ENCODE measurements around the gene MICAL2.

The MICAL2 gene, protein sequence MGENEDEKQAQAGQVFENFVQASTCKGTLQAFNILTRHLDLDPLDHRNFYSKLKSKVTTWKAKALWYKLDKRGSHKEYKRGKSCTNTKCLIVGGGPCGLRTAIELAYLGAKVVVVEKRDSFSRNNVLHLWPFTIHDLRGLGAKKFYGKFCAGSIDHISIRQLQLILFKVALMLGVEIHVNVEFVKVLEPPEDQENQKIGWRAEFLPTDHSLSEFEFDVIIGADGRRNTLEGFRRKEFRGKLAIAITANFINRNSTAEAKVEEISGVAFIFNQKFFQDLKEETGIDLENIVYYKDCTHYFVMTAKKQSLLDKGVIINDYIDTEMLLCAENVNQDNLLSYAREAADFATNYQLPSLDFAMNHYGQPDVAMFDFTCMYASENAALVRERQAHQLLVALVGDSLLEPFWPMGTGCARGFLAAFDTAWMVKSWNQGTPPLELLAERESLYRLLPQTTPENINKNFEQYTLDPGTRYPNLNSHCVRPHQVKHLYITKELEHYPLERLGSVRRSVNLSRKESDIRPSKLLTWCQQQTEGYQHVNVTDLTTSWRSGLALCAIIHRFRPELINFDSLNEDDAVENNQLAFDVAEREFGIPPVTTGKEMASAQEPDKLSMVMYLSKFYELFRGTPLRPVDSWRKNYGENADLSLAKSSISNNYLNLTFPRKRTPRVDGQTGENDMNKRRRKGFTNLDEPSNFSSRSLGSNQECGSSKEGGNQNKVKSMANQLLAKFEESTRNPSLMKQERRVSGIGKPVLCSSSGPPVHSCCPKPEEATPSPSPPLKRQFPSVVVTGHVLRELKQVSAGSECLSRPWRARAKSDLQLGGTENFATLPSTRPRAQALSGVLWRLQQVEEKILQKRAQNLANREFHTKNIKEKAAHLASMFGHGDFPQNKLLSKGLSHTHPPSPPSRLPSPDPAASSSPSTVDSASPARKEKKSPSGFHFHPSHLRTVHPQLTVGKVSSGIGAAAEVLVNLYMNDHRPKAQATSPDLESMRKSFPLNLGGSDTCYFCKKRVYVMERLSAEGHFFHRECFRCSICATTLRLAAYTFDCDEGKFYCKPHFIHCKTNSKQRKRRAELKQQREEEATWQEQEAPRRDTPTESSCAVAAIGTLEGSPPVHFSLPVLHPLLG

GRCh38 chr11:12110201-12110713, at the start of gene MICAL2:
Gene MICAL2 (plus strand): TSS chr11:12110590. CDS start chr11:12162156, 51,566 bp downstream.
- peak; percentile 77 for DNase-seq

DNA sequence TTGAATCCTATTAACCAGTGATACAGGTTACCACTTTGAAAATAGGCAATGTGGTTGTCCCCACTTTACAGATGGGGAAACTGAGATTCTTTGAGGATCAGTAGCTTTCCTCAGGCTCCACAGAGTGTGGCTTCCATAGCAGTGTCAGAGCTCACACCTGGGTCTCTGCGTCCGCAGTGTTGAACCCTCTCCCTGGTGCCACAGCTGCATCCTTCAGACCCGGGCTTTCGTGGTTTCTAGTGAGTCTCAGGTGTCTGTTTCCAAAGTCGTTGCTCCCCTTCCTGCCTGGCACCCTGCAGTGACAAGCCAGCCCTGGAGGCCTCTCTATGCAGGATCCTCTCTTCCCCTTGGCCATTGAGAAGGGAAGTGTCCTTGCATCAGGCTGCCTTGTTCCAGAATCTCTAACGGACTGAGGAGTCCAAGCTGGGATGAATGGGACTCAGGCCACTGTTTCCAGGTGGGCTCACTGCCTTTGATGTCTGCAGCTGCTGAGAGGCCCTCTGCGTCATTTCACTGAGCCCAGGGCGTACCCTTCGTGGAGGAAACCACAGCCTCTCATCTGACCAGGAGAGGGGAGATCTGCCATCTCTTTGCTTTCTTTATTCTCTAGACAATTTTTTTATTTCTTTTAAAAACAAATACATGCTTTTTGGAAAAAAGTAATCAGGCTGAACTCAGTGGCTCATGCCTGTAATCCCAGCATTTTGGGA, 48.4 kb upstream of the MICAL2 start:
- DNase-seq = no peak

DNA sequence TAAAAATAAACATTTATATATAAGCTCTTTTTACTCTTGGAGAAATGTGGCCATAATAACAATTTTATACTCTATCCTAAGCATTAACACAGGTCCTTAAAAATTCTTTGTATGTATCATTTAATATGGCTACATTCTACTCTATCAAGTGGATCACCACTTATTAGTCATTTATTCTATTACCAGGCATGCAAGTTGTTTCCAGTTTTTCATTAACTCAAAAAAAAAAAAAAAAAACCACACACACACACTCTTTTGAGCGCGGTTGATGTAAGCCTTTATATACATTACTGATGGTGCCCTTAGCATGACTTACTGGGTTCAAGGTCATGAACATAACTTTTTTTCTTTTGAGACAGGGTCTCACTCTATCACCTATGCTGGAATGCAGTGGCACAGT, 47.1 kb upstream of the MICAL2 start:
- DNase-seq = no peak

DNA sequence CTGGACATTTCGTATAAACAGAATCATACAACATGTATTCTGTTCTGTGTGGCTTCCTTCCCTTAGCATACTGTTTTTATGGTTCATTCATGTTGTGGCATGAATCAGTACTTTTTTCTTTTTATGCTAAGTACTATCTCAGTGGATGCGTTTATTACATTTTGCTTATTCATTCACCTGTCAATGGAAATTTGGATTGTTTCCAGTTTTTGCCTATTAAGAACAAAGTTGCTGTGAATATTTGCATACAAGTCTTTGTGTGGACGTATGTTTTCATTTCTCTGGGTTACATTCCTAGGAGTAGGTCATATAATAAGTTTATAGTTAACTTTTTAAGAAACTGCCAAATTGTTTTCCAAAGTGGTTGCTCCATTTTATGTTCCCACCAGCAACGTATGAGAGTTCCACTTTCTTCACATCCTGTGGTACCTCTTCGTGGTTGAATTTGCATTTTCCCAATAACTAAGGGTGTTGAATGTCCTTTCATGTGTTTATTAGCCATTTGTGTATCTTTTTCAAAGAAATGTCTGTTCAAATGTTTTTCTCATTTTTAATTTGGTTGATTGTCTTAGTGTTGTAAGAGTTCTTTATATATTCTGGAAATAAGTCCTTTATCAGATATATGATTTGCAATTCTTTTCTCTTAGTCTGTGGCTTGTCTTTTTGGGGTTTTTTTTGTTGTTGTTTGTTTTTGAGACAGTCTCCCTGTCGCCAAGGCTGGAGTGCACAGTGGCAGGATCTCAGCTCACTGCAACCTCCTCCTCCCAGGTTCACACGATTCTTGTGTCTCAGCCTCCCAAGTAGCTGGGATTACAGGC, 46.0 kb upstream of the MICAL2 start:
- no peak for DNase-seq

DNA sequence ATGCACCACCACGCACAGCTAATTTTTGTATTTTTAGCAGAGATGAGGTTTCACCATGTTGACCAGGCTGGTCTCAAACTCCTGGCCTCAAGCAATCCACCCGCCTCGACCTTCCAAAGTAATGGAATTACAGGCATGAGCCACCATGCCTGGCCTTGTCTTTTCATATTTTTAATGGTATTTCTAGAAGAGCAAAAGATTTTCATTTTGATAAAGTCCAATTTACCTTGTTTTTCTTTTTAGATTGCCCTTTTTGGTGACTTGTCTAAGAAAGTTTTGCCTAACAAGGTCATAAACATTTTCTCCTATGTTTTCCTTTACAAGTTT, 45.5 kb upstream of the MICAL2 start:
- DNase-seq = no peak

- DNase-seq = no peak
Observed at GRCh38 chr11:12066056-12066798, 44.2 kb upstream of the MICAL2 start.

GRCh38 chr11:12066799-12067508, 43.4 kb upstream of the MICAL2 start:
- DNase-seq = peak; percentile 43

- DNase-seq = no peak
Observed at GRCh38 chr11:12067796-12068357, 42.5 kb upstream of the MICAL2 start.

- DNase-seq = no peak
Observed at GRCh38 chr11:12069066-12069676, 41.2 kb upstream of the MICAL2 start.

- DNase-seq = no peak
Observed at GRCh38 chr11:12070446-12071267, 39.7 kb upstream of the MICAL2 start.

DNA sequence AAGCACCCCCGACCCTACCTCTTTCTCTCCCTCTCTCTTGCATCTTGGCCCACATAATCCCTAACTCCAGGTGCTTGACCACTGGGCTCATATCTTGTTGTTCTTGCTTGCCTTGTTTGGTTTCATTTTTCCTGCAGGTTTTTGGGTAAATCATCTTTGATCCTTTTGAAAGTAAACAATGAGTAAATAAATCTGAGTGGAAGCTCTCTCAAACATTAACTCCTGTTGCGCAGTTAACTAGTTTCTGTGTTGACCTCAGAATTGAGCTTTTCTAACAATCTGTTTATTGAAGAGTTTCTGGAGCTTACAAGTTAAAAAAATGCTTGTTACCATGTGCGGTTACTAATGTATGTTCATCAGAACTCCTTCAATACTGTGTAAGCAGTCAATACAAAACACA, 38.8 kb upstream of the MICAL2 start:
- no peak for DNase-seq

- no peak for DNase-seq
Observed at GRCh38 chr11:12073436-12073835, 37.0 kb upstream of the MICAL2 start.

GRCh38 chr11:12073886-12074285, 36.5 kb upstream of the MICAL2 start:
- DNase-seq = no peak

GRCh38 chr11:12074529-12075195, 35.7 kb upstream of the MICAL2 start:
- DNase-seq = no peak

DNA sequence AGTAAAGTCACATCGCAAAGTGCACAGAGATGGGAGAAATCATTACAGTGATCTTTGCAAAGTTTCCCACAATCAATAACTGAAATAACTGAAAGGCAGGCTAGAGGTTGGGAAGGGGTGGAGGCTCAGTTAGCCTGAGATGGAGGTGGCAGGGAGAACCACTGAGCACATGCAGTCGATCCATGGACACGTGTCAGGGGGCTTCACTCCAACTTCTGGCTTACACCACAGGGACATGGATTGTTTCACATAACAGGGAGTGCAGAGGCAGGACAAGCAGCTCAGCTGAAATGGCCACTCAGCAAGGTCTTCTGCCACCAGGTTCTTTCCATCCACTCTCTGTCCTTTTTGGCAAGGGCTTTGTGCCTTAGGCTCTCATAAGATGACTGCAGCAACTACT, 35.1 kb upstream of the MICAL2 start:
- DNase-seq = no peak

DNA sequence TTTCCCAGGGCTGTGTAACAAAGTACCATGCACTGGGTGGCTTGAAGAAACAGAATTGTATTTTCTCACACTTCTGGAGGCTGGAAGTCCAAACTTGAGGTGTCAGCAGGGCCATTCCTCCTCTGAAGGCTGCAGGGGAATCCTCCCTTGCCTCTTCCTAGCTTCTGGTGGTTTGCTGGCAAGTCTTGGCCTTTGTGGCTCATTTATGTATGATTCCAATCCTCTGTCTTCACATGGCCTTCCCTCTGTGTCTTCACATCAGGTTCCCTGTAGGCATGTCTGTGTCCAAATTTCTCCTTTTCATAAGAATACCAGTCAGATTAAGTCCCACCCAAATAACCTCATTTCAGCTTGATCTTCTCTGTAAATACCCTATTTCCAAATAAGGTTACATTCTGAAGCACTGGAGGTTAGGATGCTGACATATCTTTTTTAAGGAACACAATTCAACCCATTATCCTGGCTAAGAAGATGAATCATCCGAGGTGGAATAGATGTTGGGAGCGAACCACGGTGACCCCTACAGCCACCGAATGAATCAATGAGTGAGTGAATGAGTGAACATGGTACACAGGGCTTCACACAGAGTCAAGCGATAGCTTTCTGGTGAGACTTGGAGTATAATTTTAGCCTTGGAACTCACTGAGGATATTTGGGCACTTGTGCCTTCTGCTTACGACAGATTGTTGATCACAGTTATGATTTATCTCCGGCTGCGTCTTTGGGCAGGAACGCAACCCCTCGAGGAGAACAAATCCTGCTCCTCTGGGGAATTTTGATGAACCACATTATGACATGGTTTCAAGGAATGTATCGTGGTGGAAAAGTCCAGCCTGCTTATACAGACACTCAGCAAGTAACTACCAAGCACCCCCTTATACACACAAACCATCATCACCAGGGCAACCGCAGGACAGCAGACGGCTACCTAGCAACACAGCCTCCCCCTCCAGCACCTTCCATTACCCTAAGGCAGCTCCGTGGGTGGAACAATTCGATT, 34.3 kb upstream of the MICAL2 start:
- no peak for DNase-seq

Data from NCI-H1092 (cell line).